Heart left ventricle (tissue), 13 donors: ENCODE measurements around the gene NXF1.

Experiments used
- CTCF ChIP-seq, 12 donors: fragments of 200-600 bp; sonication (generic) in 4 of 12; IDR thresholded peaks; one replicate each; pipeline versions ENCODE4 v1.5.0 to v1.8.0; 2018 to 2022; ENCODE audit warnings: antibody characterized with exemption in 12 of 12, mild to moderate bottlenecking in 5 of 12
- POLR2A ChIP-seq, 2 donors: fragments of 450-650 bp; IDR thresholded peaks; one replicate each; pipeline ENCODE4 v1.6.1; 2017; ENCODE audit warnings: antibody characterized with exemption in 2 of 2, mild to moderate bottlenecking in 2 of 2, moderate library complexity in 2 of 2
- donor health status: ischemic (EF 13 %, LVEDD 7.1; RV severe dilation, severe dysfunction).
- donor health status: DM: no; HTN: yes; CAD: no.
- donor health status: DM: no; HTN: no; CAD: no.
- donor health status: ischemic (EF 25% LVEDD 6.9; RV normal size, moderate dysfunction).
- donor health status: ischemic (EF 25% LVEDD 5.7; RV mildly dilated, moderate dysfunction).
- donor health status: ischemic (EF 35%, LVEDD 5.7; RV mildly dilated, moderate dysfunction).
- donor health status: nonischemic (EF 11% LVEDD 7.7; RV severe dilation, severe dysfunction).
- donor health status: DM: yes; HTN: yes; CAD: no.
- donor health status: PGD.
- donor health status: ischemic (EF 29% LVEDD 5.4; RV normal size, mild dysfunction).
- donor health status: nonischemic (EF 23%, LVEDD 6.1; RV moderate dilation, normal function).

GRCh38 chr11:62832336-62833234 is 27.3 kb upstream of the NXF1 start, which contains the start of gene TEX54:
- no peak for TF ChIP-seq CTCF (IDR thresholded peaks at IDR 0.05)
- no peak for TF ChIP-seq POLR2A (IDR thresholded peaks at IDR 0.05)
